Duodenal mucosa (tissue), 2 donors: ENCODE results near the gene DUSP1.

ENCODE experiments used
- H3K27ac ChIP-seq: one replicate; pipeline ENCODE4 v1.7.0; 2013; ENCODE audit warnings: low read depth, low read length
- H3K27me3 ChIP-seq, 2 donors: one replicate each; pipeline ENCODE4 v1.7.0; 2013; ENCODE audit warnings: low read length in 2 of 2, control low read depth in 1 of 2; ENCODE audit not compliant: insufficient read depth in 2 of 2, control insufficient read depth in 1 of 2
- H3K36me3 ChIP-seq, 2 donors: one replicate each; pipeline ENCODE4 v1.7.0; 2013; ENCODE audit warnings: low read length in 2 of 2, control low read depth in 1 of 2; ENCODE audit not compliant: insufficient read depth in 2 of 2, control insufficient read depth in 1 of 2
- H3K4me1 ChIP-seq, 2 donors: one replicate each; pipeline ENCODE4 v1.7.0; 2013; ENCODE audit warnings: low read length in 2 of 2, control low read depth in 1 of 2; ENCODE audit not compliant: insufficient read depth in 2 of 2, control insufficient read depth in 1 of 2
- H3K4me3 ChIP-seq, 2 donors: one replicate each; pipeline ENCODE4 v1.7.0; 2013; ENCODE audit warnings: low read length in 2 of 2, low read depth in 1 of 2
- H3K9ac ChIP-seq, 2 donors: one replicate each; pipeline ENCODE4 v1.7.0; 2013; ENCODE audit warnings: low read length in 2 of 2, low read depth in 1 of 2
- H3K9me3 ChIP-seq, 2 donors: one replicate each; pipeline ENCODE4 v1.7.0; 2013; ENCODE audit warnings: low read length in 2 of 2, control low read depth in 1 of 2; ENCODE audit not compliant: control insufficient read depth in 1 of 2

The DUSP1 gene

DNA sequence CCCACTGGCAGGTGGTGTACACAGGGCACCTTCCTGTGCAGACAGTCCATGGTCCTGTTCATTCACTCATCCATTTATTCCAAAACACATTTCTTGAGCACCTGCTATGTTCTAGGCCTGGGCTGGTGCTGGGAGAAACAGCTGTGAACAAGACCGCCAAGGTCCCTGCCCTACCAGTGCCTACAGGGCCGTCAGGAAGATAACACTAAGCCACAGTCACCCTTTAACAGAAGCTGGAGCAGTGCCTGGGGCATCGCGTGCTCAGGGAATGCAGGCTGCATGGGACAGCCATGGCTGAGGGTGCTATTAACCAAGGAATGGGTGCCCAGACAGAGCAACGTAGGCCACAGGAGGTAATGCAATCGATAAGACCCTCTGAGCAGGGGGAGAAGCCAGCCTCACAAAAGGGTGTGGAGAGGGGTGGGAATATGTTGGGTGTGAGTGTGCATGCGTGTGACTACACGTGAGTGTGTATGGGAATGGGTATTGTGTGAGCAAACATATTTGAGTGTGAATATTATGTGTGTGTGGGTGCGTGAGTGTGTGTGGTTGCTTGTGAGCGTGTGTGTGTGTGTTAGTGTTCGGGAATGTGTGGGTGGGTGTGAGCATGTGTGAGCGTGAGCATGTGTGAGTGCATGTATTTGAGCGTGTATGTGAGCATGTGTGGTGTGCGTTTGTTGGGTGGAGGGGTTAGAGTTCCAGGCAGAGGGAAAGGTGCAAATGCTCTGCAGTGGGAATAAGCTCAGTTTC, 19.1 kb downstream of the DUSP1 start:
- H3K9me3 ChIP-seq: no peaks in the 10 kb centered on the region
- H3K27me3 ChIP-seq: no peaks in the 10 kb centered on the region
- no peaks in the 10 kb centered on the region for H3K36me3 ChIP-seq
- H3K9ac ChIP-seq: no peak overlapping the region
- H3K27ac ChIP-seq: no peak overlapping the region
- H3K4me3 ChIP-seq: no peak overlapping the region
- H3K4me1 ChIP-seq: no peaks in the 10 kb centered on the region

DNA sequence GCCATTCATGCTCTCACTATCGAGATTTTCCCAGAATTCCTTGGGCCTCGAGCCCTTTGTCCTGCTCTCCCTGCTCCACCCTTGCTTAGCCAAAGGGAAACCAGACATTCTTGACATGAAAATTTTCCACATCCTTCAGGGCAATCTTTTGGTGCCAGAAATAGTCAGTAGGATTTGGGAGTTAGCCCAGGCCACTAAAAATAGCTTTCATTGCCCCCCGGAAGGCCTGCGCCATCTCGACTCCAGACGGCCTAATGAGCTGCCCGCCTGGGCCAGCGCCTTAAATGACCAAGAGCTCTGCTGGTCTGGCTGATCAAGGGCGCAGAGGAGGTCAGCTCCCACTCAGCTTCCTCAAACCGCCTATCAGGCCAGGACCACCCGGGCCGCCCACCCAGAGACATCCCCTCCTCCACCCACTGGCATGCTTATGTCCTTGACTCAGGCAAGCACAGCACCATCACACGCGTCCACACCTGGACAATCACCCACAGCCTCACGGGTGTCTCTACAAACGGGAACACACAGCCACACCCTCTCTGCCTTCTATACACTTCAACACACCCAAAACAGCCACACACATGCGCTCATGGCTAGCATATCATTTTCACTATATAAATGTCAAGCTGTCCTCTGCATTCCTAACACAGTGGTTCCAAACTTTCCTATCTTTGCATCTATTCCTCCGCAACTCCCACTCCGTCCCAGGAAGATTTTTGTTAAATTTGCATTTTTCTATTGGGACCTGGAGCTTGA, 20.9 kb downstream of the DUSP1 start:
- no peaks in the 10 kb centered on the region for H3K36me3 ChIP-seq
- no peak overlapping the region for H3K9ac ChIP-seq
- H3K27me3 ChIP-seq: no peaks in the 10 kb centered on the region
- no peak overlapping the region for H3K27ac ChIP-seq
- H3K4me1 ChIP-seq: no peaks in the 10 kb centered on the region
- no peaks in the 10 kb centered on the region for H3K9me3 ChIP-seq
- H3K4me3 ChIP-seq: no peak overlapping the region

DNA sequence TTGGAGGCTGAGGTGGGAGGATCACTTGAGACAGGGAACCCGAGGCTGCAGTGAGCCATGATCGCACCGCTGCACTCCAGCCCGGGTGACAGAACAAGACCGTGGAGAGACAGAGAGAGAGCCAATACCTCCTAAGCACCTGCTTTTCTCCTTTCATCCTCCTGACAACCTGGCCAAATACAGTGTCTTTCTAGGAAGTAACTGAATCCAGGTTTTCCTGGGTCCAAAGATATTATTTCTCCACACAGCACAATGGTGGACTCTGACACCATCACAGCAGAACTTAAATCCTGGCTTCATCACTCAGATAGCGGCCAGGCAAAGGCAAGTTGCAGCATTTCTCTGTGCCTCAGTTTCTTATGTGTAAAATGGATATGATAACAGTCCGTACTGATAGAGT, 21.9 kb downstream of the DUSP1 start:
- Histone ChIP-seq H3K4me3 (no peak overlapping the region), H3K36me3 (no peaks in the 10 kb centered on the region), H3K4me1 (peaks cover 0 to 5% of the 10 kb centered on the region in 2 donors), H3K27ac (no peak overlapping the region), H3K9me3 (no peaks in the 10 kb centered on the region), H3K27me3 (no peaks in the 10 kb centered on the region), H3K9ac (no peak overlapping the region)

DNA sequence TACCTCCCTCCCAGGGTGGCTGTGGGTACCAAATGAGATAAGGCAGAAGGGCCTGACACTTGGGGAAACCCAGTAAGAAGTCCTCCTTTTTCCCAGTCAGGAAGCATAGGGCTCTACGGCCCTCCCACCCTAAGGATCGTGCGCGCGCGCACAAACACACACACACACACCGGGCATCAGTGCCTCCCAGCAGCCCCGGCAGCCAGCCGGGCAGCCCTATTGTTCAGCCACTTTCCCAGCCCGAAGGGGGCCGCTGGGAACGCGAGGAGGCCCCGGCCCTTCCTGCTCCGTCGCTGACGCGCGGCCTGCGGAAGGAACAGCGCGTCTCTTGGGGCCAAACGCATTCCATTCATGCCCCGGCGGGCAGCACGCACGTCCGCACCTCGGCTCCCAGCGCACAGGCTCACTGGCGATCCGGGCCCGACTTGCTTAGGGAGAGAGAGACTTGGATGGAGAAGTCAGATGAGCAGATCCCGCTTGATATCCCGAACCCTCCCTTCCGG, 22.6 kb downstream of the DUSP1 start:
- Histone ChIP-seq H3K27me3 (no peaks in the 10 kb centered on the region), H3K27ac (no peak overlapping the region), H3K4me1 (peaks cover 0 to 8% of the 10 kb centered on the region in 2 donors), H3K9me3 (no peaks in the 10 kb centered on the region), H3K9ac (no peak overlapping the region), H3K4me3 (no peak overlapping the region), H3K36me3 (no peaks in the 10 kb centered on the region)

DNA sequence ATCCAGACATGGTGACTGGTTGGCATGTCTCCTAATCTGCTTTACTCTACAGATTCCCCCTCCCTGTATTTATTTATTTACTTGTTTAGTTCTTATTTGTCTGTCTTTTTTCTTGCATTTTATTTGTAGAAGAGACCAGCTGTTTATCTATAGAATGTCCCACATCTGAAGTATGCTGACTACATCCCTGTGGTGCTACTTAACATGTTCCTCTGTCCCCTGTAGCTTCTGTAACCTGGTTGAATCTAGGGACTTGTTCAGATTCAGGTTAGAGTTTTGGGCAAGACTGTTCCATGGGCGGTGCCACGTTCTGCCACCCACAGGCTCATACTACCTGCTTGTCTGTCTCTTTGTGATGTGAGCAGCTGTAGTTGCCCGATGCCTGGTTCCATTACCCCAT, 23.5 kb downstream of the DUSP1 start:
- H3K4me1 ChIP-seq: peaks cover 0 to 8% of the 10 kb centered on the region in 2 donors
- no peak overlapping the region for H3K4me3 ChIP-seq
- no peak overlapping the region for H3K27ac ChIP-seq
- no peaks in the 10 kb centered on the region for H3K36me3 ChIP-seq
- H3K9ac ChIP-seq: no peak overlapping the region
- no peaks in the 10 kb centered on the region for H3K27me3 ChIP-seq
- no peaks in the 10 kb centered on the region for H3K9me3 ChIP-seq

GRCh38 chr5:172746725-172747124, 24.3 kb downstream of the DUSP1 start:
- Histone ChIP-seq H3K36me3 (no peaks in the 10 kb centered on the region), H3K9ac (no peak overlapping the region), H3K9me3 (no peaks in the 10 kb centered on the region), H3K27me3 (no peaks in the 10 kb centered on the region), H3K4me3 (no peak overlapping the region), H3K4me1 (peaks cover 0 to 8% of the 10 kb centered on the region in 2 donors), H3K27ac (no peak overlapping the region)

- no peak overlapping the region for H3K4me3 ChIP-seq
- H3K9ac ChIP-seq: no peak overlapping the region
- no peak overlapping the region for H3K27ac ChIP-seq
- no peaks in the 10 kb centered on the region for H3K27me3 ChIP-seq
- H3K4me1 ChIP-seq: peaks cover 0 to 8% of the 10 kb centered on the region in 2 donors
- H3K9me3 ChIP-seq: no peaks in the 10 kb centered on the region
- H3K36me3 ChIP-seq: no peaks in the 10 kb centered on the region
Observed at GRCh38 chr5:172745838-172746237, 25.2 kb downstream of the DUSP1 start.

DNA sequence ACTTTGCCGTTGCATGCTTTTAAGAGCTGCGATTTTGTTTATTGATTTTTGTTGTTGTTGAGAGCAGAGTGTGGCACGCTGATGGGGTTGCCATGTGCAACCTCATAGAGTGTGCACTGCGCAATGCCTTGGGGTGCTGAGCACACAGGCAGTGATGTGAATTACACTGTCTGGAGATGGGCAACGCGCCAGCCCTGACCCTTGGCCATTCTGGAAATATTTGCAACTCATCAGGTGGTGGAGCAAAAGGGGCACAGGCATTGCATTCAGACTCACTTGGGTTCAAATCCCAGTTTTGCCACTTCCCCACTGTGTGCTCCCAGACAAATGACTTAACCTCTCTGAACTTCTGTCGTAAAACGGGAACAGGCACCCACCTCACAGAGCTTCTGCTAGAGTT, 25.6 kb downstream of the DUSP1 start:
- no peaks in the 10 kb centered on the region for H3K27me3 ChIP-seq
- no peak overlapping the region for H3K27ac ChIP-seq
- H3K9me3 ChIP-seq: no peaks in the 10 kb centered on the region
- H3K9ac ChIP-seq: no peak overlapping the region
- no peak overlapping the region for H3K4me3 ChIP-seq
- H3K36me3 ChIP-seq: no peaks in the 10 kb centered on the region
- peaks cover 0 to 8% of the 10 kb centered on the region in 2 donors for H3K4me1 ChIP-seq

DNA sequence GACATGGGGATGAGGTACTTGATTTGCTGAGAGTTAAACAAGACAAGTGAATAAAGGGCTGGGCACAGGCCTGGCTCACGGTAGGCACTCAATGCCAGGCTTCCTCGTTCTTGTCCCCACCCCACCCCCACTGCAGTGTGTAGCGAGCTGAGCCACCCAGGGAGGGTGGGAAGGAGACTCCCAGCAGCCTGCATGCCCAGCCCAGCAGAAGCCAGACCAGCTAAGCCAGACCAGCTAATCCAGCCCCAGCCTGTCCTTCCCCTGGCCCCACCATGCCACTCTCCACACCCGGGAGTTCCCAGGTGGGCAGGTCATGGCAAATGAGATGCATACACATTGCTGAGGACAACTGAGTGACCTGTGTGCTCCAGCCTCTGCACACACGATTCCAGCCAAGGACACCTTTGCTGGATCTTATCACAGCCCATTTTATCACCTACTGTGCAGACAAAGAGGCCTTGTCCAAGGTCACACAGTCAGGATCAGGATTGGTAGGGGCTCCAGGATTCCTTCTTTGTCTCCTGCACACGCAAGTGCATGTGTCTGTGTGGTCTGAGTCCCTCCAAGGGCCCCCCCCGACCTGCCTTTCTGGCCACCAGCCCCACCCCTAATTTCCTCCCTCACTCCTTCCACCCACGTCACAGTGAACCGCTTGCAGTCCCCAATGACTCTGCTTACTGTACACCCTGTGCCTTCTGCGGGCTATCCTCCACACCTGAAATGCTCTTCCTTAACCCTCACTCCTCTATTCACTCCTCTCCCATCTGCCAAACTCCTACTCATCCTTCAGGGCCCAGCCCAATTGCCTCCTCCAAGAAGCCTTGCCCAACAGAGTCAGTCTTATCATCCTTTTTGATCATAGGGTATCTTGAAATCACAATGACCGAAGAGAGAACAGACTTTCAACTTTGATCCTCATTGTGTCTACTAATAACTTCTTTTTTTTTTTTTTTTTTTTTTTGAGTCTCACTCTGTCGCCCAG, 26.6 kb downstream of the DUSP1 start:
- no peaks in the 10 kb centered on the region for H3K36me3 ChIP-seq
- H3K4me1 ChIP-seq: peaks cover 0 to 8% of the 10 kb centered on the region in 2 donors
- H3K27me3 ChIP-seq: no peaks in the 10 kb centered on the region
- no peaks in the 10 kb centered on the region for H3K9me3 ChIP-seq
- H3K9ac ChIP-seq: no peak overlapping the region
- no peak overlapping the region for H3K27ac ChIP-seq
- H3K4me3 ChIP-seq: no peak overlapping the region
